ENCODE results near the gene POLR2E.

Gene POLR2E

GRCh38 chr19:1081301-1082164, 13.6 kb downstream of the POLR2E start:
- Histone ChIP-seq H3K4me2 (no peak overlapping the region), H3K4me3 (IDR thresholded peaks at IDR 0.05; ENCODE audit: insufficient read depth, low read depth, low read length) (no peak overlapping the region), H4K20me1 (ENCODE audit: insufficient read depth) (no peaks in the 10 kb centered on the region), H3K4me1 (ENCODE audit: low read depth, poor library complexity, severe bottlenecking) (peaks cover 14% of the 10 kb centered on the region), H3K36me3 (ENCODE audit: insufficient read depth) (no peaks in the 10 kb centered on the region), H3K79me2 (ENCODE audit: insufficient read depth, low read depth) (no peaks in the 10 kb centered on the region), H3K27ac (no peak overlapping the region), H3K27me3 (ENCODE audit: insufficient read depth, low read depth) (no peaks in the 10 kb centered on the region), H3K9ac (no peak overlapping the region), H2AFZ (ENCODE audit: low read depth) (no peak overlapping the region)
- TF ChIP-seq, protein P1, sequence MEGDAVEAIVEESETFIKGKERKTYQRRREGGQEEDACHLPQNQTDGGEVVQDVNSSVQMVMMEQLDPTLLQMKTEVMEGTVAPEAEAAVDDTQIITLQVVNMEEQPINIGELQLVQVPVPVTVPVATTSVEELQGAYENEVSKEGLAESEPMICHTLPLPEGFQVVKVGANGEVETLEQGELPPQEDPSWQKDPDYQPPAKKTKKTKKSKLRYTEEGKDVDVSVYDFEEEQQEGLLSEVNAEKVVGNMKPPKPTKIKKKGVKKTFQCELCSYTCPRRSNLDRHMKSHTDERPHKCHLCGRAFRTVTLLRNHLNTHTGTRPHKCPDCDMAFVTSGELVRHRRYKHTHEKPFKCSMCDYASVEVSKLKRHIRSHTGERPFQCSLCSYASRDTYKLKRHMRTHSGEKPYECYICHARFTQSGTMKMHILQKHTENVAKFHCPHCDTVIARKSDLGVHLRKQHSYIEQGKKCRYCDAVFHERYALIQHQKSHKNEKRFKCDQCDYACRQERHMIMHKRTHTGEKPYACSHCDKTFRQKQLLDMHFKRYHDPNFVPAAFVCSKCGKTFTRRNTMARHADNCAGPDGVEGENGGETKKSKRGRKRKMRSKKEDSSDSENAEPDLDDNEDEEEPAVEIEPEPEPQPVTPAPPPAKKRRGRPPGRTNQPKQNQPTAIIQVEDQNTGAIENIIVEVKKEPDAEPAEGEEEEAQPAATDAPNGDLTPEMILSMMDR (conservative IDR thresholded peaks at IDR 0.05; ENCODE audit: low read depth, low read length), result no peak

DNA sequence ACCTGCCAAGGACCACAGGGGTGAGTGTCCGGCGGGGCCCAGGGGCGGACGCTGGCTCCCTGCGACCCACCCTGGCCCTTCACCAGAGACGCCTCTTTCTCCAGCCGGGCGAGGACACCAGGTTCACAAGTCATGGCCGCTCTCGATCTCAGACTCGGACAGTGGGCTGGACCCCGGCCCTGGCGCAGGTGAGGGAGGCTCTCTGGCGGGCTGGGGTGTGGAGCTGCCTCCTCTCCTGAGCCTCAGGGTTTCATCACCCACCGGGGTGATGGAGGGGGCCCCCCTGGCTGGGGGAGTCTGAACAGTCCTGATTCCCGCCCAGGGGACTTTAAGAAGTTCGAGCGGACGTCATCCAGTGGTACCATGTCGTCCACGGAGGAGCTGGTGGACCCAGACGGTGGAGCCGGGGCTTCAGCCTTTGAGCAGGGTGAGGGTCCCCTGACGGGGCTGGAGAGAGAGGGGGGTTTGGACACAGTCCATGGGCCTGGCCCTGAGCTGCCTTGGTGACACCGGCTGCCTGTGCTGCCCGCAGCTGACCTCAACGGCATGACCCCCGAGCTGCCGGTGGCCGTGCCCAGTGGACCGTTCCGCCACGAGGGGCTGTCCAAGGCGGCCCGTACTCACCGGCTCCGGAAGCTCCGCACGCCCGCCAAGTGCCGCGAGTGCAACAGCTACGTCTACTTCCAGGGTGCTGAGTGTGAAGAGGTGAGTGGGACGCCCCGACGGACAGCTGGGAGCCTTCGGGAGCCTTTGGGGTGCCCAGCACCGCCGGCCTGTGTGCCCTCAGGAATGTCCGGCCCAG, 14.6 kb downstream of the POLR2E start:
- Histone ChIP-seq H3K27ac (no peak overlapping the region), H4K20me1 (ENCODE audit: insufficient read depth) (no peaks in the 10 kb centered on the region), H2AFZ (ENCODE audit: low read depth) (no peak overlapping the region), H3K36me3 (ENCODE audit: insufficient read depth) (no peaks in the 10 kb centered on the region), H3K4me2 (no peak overlapping the region), H3K79me2 (ENCODE audit: insufficient read depth, low read depth) (no peaks in the 10 kb centered on the region), H3K27me3 (ENCODE audit: insufficient read depth, low read depth) (no peaks in the 10 kb centered on the region), H3K4me3 (IDR thresholded peaks at IDR 0.05; ENCODE audit: insufficient read depth, low read depth, low read length) (no peak overlapping the region), H3K4me1 (ENCODE audit: low read depth, poor library complexity, severe bottlenecking) (peaks cover 21% of the 10 kb centered on the region), H3K9ac (no peak overlapping the region)
- TF ChIP-seq, protein P1 (conservative IDR thresholded peaks at IDR 0.05; ENCODE audit: low read depth, low read length), result no peak

GRCh38 chr19:1079566-1080111, 15.5 kb downstream of the POLR2E start:
- Histone ChIP-seq H3K9ac (no peak overlapping the region), H3K4me2 (no peak overlapping the region), H3K36me3 (ENCODE audit: insufficient read depth) (no peaks in the 10 kb centered on the region), H3K27ac (no peak overlapping the region), H3K79me2 (ENCODE audit: insufficient read depth, low read depth) (no peaks in the 10 kb centered on the region), H2AFZ (ENCODE audit: low read depth) (no peak overlapping the region), H3K27me3 (ENCODE audit: insufficient read depth, low read depth) (no peaks in the 10 kb centered on the region), H4K20me1 (ENCODE audit: insufficient read depth) (no peaks in the 10 kb centered on the region), H3K4me3 (IDR thresholded peaks at IDR 0.05; ENCODE audit: insufficient read depth, low read depth, low read length) (no peak overlapping the region), H3K4me1 (ENCODE audit: low read depth, poor library complexity, severe bottlenecking) (peaks cover 29% of the 10 kb centered on the region)
- TF ChIP-seq, protein P1 (conservative IDR thresholded peaks at IDR 0.05; ENCODE audit: low read depth, low read length), result no peak

DNA sequence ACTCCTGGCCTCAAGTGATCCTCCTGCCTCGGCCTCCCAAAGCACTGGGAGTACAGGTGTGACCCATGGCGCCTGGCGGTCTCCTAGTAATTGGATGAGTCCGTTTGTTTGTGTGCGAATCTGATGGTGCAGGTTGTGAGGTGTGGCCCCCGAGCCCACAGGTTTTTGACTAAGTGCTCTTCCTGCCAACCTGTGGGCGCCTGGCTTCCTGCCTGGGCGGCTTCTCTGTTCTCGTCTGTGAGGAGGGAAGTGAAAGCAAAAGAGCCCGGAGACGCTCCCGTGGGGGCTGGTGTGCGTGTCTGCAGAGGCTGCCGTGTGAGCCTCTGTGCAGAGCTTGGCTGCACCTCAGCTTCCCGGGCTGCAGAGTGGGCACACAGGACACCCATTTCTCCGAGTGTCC, 18.2 kb downstream of the POLR2E start:
- no peaks in the 10 kb centered on the region for H3K79me2 ChIP-seq (ENCODE audit: insufficient read depth, low read depth)
- no peak overlapping the region for H2AFZ ChIP-seq (ENCODE audit: low read depth)
- no peaks in the 10 kb centered on the region for H3K27me3 ChIP-seq (ENCODE audit: insufficient read depth, low read depth)
- peaks cover 29% of the 10 kb centered on the region for H3K4me1 ChIP-seq (ENCODE audit: low read depth, poor library complexity, severe bottlenecking)
- H3K4me2 ChIP-seq, result peak overlapping the region; percentile 22
- H3K4me3 ChIP-seq (IDR thresholded peaks at IDR 0.05; ENCODE audit: insufficient read depth, low read depth, low read length), result no peak overlapping the region
- H3K9ac ChIP-seq, result no peak overlapping the region
- no peaks in the 10 kb centered on the region for H3K36me3 ChIP-seq (ENCODE audit: insufficient read depth)
- TF ChIP-seq, protein P1 (conservative IDR thresholded peaks at IDR 0.05; ENCODE audit: low read depth, low read length), result no peak
- no peaks in the 10 kb centered on the region for H4K20me1 ChIP-seq (ENCODE audit: insufficient read depth)
- H3K27ac ChIP-seq, result peak overlapping the region; percentile 38; the same call in 1 of the 2 replicates
